SK-N-DZ (cell line): ENCODE results near the gene ANGPTL2.

ENCODE experiments used
- DNase-seq: peaks from one replicate; pipeline ENCODE4 v3.0.0-alpha.2; 2015; ENCODE audit warnings: low spot score

Gene ANGPTL2

DNA sequence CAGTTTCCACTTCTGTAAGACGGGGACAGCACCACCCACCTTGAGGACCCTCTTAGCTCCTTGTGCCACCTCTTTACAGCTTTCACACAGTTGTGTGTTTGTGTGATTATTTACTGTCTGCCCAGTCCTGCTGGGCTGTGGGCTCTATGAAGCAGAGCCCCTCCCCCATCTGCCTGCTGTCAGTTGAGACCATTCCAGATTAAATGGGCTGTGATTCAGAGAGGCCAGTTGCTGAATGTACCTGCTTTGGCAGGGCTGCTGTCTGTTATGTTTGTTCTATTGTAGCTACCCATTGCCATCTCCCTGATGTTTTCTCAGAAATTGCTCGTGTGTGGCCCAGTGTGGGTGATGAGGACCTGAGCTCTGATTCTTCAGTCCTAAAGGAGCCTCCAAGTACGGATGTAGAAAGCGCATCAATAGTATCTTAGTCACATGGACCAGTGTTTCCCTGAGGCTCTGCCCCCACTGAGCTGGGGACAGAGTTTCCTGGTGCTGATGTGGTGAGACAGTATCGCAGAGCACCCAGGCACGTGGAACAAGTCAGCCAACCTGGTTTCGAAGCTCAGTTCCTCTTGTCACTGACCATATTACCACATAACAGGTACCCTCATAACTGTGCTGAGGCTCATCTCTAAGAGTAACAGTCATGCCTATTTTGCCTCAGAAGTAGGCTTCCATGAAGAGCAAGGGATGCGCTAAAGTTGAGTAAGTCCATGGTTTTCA lies 3.7 kb downstream of the ANGPTL2 start:
- no peak for DNase-seq

GRCh38 chr9:127117801-127118200 lies 4.6 kb downstream of the ANGPTL2 start:
- no peak for DNase-seq

- DNase-seq, result no peak
Measured at GRCh38 chr9:127116957-127117356, 5.5 kb downstream of the ANGPTL2 start.

DNA sequence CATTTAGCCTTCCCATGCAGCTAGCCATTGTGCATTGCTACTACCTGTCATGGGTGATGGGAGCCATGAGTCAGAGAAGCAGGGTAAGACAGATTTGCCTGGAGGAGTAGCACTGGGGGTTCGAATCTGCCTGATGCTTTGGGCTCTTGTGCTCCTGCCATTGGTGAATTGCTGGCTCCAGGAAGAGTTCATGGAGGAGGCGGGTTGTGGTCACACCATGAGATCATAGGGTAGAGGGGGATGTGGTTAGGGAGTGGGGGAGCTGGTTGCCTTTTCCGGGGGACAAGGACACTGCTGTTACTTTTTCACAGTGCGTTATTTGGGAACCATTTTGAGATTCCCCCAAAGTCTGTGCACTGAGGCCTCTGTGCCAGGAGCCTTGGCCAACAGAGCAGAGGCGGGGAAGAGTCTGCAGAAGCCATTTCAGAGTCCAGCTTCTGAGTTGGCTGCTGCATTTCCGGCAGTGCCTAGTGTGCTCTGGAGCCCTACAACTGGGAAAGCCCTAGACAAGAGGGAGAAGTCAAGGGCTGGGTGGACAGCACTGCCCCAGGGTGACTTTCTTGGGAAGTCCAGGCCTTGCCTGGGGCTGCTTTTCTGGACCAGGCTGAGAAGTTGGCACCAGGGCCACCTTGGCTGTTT lies 6.2 kb downstream of the ANGPTL2 start:
- no peak for DNase-seq

DNA sequence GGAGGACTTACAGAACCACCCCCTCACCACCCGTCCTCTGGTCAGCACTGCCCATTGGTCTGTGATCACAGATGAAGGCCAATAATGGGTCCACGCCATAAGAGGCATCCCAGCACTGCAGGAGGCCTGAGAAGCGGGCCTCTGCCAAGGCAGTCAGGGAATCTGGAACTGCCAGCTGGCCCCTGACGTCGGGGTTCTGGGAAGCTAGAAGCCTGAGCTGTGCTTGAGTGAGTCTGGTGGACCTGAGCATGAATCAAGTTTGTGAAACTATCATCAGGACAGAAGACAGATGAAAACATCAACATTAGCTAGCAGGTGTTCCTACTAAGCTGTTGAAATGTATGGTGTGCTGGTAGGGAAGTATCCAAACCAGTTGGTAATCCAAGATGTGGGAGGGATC lies 7.8 kb downstream of the ANGPTL2 start:
- no peak for DNase-seq

GRCh38 chr9:127113191-127113972 lies 9.1 kb downstream of the ANGPTL2 start:
- no peak for DNase-seq

- DNase-seq, result no peak
Measured at GRCh38 chr9:127112735-127113161, 9.7 kb downstream of the ANGPTL2 start.

- DNase-seq, result no peak
Measured at GRCh38 chr9:127112056-127112455, 10.4 kb downstream of the ANGPTL2 start.

GRCh38 chr9:127109212-127109711 lies 13.2 kb downstream of the ANGPTL2 start:
- no peak for DNase-seq

DNA sequence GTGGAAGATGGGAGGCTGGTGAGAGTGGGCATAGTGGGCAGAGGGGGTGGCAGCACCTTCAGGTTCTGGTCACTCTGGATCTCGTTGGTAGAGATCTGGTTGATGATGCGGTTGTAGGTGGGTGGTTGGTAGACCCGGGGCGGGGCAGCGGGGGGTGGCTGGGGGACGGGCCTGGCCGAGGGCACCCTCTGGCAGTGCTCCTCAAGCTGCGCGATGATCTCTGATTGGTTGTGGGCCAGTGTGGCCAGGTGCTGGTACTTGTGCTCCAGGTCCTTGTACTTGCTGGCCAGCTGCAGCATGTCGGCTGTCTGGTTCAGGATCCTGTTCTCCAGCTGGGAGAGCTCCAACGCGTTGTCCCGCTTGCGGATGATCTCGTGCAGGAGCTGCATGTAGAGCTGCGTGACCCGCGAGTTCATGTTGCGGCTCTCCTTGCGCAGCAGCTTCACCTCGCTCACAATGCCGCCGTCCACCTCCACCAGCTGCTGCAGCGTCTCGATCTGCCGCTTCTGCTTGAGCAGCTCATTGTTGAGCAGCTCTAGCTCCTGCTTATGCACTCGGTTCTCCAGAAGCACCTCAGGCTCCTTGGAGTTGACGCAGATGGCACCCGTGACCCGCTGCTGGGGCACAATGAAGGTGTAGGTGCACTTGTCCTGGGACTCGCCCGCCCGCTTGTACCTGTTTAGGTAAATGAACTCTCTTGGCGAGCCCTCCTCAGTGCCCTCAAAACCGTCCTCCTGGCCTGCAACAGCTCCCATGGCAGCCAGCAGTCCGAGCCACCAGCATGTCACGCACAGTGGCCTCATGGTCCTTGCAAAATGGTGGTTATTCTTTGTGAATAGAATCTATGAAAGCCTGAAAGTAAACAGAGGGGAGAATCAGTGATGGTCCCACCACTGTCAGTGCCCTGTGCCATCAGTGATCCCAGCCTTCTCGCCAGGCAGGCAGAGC lies 14.2 kb downstream of the ANGPTL2 start:
- no peak for DNase-seq

- no peak for DNase-seq
Measured at GRCh38 chr9:127107171-127107928, 15.1 kb downstream of the ANGPTL2 start.

DNA sequence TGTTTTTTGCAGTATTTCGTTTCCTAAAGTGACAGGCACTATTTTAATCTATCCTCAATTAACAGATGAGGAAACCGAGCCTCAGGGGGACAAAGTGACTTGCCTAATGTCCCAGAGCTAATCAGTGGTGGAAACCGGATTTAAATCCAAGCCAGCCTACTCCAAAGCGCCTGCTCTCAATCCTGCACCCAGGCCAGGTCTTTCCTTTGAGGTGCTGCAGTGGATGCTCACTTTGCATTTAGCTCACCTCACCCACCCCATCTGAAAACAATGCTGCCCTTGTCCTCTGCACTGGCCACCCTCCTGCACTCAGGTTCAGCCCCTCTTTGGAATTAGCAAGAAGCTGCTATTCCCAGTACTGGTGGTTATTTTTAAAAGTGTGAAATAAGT lies 16.0 kb downstream of the ANGPTL2 start:
- no peak for DNase-seq

GRCh38 chr9:127105805-127106465 lies 16.5 kb downstream of the ANGPTL2 start:
- no peak for DNase-seq

- DNase-seq, result no peak
Measured at GRCh38 chr9:127104581-127105311, 17.7 kb downstream of the ANGPTL2 start.

DNA sequence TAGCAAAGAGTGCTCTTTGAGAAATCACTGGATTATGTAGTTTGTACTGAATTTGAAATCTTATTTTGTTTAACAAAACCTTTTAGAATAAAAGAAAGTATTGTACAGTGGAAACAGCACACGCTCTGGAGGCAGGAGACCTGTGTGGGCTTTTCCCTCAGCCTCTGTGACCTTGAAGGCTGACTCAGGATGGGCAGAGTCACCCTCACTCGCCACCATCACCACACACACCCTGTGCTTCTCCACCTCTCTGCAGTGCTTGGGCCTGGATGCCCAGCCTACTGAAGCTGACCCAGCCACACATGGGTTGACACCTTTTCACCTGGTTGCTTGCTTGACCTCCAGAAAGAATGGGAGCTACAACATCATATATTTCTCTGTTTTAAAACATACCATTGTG lies 19.6 kb downstream of the ANGPTL2 start:
- no peak for DNase-seq

DNA sequence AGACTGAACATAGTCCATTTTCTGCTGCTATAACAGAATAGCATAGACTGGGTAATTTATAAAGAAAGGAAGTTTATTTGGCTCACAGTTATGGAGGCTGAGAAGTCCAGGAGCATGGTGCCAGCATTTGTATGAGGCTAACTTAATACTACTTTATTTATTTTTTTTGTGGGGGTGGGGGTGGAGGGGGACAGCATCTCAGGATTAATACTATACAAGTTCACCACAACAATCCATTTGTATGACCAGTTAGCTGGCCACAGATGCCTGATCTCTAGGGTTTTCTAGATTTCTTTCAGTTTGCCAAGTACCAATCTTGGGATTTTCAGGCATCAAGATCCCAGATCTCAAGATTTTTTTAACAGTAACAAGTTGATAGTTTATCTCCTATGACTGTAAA lies 20.3 kb downstream of the ANGPTL2 start:
- DNase-seq, result no peak

GRCh38 chr9:127099664-127100063 lies 22.8 kb downstream of the ANGPTL2 start:
- no peak for DNase-seq

DNA sequence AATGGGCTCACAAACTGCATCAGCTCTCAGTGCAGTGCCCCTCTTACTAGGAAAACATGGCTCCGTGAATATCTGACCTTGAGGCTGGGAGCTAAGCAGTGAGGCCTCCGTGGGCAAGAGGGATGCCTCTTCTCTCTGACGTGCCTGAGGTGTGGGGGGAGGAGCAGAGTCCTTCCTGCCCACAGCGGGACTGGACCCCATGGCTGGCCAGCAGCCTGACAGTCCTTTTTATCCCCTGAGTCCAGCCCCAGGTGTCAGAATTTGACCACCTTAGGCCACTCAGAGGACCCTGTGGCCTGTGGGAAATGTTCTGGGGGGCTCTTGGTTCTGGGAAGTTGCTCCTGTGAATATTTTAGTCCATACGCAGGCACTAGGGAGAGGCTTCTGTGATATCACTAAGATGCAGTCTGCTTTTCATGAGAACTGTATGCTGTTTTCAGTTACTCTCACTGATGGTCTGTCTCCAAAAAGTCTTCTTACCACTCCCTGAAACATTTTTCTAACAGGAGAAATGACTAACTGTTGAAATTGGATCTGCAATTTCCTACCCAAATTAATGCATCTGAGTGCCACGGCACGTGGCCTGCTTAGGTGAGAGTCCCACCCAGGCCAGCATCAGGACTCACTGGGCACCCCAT lies 23.4 kb downstream of the ANGPTL2 start:
- DNase-seq, result no peak

GRCh38 chr9:127097683-127098082 lies 24.8 kb downstream of the ANGPTL2 start:
- no peak for DNase-seq
